ENCODE measurements around the gene GPC2.
"Not testable (repeated sequence)": the region's sequence is repeated elsewhere in the genome, so short reads cannot be mapped to it uniquely, and the experiment has no call there.

- not testable (repeated sequence) for TF ChIP-seq CTCF, POLR2A, EP300 (IDR thresholded peaks at IDR 0.05)
Measured at GRCh38 chr7:100146350-100146749, 30.8 kb downstream of the GPC2 start.
